Activated CD4-positive, alpha-beta T cell treated with anti-CD3 and anti-CD28 coated beads, Interleukin-2, Interleukin-6, amounts not matched to agents 100 ng/mL and 50 ng/mL, durations not matched to agents 16 hours and 8 hours (primary cell): ENCODE data around the gene DRICH1.
"Not testable (repeated sequence)": the region's sequence is repeated elsewhere in the genome, so short reads cannot be mapped to it uniquely, and the experiment has no call there.

Experiments used
- DNase-seq: peaks from one replicate; pipeline ENCODE4 v3.0.0-alpha.2; 2020

Gene DRICH1

DNA sequence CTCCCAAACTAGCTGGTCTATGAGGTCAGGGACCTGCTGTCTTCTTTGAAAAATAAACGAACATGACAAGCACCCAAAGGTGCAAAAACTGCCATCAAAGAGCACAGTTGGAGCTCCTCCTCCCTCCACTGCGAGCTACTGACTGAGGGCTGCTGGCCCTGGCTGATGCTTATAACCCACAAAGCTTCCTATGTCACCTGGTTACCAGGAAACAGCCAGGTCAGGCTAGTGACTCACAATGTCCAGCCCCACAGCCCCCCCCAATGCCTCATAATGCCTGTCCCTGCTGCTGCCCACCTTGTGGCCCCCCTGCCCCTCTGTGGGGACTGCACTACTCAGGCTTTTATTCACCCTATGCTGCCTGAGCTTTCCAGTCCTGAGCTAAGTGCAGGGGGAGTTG lies at the start of gene DRICH1:
TSS of gene DRICH1 (minus strand) at position 144 of the 400 bp plus-strand sequence. CDS start 298 bp downstream, outside the sequence.
- no peak for DNase-seq

DNA sequence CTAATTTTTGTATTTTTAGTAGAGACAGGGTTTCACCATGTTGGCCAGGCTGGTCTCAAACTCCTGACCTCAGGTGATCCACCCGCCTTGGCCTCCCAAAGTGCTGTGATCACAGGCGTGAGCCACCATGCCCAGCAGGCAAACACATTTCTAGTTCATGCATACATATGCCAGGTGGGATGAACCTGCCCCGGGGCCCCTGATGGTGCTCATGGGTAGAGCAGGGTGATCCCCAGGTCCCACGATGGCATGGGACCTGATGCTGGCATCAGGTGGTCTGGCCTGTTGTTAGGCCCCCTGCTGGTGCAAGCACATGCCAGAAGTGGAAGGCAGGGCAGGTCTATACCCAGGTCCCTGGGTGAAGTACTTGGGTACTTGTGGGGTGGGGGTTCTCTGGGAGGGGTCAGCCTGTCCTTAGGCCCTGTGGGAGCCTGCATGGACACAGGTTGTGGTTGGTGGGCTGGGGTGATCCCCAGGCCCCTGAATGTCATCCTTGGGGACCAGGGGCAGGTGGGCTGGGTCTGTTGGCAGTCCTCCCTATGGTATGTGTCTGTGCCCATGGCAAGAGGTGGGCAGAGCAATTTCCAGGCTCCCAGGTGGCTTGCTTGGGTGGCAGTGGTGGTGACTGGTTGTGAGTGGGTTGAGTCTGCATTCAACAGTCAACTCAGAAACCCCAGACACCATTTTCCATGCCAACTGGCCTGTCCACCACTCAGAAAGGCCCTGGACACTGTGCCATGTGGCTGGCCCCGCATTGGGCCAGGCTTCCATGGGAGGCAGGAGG lies 49.1 kb upstream of the DRICH1 start:
- no peak for DNase-seq

DNA sequence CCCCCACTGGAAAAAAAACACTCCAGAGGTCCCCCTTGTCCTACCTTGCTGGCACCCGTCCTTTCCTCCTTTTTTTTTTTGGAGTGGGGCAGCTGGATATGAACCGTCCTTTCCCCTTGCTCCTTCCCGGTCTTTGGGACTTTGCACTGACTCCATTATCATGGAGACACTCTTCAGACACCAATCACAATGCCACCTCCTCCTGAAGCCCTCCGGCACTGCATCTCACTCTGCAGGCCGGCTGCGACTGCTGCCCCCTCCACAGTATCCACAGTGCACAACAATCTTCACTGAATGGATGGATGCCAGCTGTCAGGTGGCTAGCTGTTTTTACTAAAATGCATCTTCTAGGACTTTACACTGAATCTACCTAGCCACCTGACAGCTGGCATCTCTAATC lies 46.0 kb upstream of the DRICH1 start:
- no peak for DNase-seq

GRCh38 chr22:23677701-23677995 lies 45.5 kb upstream of the DRICH1 start:
- DNase-seq: no peak

- not testable (repeated sequence) for DNase-seq
Measured at GRCh38 chr22:23676841-23677700, 45.0 kb upstream of the DRICH1 start.

GRCh38 chr22:23675502-23676415 lies 43.6 kb upstream of the DRICH1 start:
- peak; percentile 24 for DNase-seq

- not testable (repeated sequence) for DNase-seq
Measured at GRCh38 chr22:23674886-23675501, 42.9 kb upstream of the DRICH1 start.

DNA sequence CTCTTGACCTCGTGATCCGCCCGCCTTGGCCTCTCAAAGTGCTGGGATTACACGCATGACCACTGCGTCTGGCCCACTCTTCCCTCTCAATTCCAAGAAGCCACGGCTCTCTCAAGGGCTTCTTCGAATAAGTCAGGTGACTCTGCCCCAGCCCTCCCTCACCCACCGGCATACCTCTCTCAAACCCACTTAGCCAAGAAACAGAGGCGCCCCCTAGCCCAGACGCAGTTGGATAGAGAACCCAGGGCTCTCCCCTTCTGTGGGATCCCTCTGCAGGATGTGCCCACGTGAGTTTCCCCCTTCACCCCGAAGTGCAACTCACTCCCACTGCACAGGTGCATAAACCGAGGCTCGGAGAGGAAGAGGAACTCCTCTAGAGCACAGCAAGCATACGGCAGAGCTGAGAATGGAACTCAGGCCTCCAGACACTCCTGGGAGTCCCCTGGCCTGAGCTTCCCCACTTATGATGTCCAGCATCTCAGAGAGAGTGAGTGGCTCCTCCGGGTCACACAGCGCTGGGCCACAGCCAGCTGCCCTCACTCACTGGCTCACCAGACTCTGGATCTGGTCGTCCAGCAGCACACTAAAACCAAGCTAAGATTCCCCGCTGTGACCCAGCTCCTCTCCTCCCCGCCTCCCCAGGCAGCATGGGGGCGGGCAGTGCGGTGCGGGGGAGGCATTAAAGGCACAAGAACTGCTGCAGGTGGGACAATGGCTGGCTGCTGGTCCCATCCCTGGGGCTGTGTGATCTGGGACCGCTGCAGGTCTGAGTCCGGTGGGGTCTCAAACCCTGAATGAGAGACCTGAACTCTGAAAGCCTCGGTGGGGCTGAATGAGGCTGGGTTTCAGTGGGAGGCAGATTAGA lies 41.9 kb upstream of the DRICH1 start:
- no peak for DNase-seq

DNA sequence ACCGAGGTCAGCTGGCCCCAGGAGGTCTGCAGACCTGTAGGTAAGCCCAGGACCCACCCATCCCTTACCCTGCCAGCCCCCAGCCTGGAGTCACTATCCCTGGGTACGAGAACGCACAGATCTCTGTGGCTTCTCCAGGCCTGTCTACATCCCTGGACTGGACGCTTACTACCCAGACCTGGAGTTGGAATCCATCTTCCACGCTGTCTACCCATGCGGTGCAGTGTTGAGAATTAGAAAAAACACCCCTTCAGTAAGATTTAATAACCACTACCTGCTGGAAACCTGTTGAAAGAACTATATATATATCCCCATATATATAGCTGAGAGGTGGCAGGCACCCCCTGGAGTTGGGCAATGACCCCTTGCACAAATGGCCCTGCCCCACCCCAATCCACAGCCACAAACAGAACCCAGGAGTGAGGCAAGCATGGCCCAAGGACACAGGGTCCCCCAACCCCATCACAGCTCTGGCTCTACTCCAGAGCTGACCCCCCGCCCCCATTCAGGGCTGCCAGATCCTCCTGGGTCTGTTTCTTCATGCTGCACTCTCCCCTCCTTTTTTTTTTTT lies 41.0 kb upstream of the DRICH1 start:
- DNase-seq: no peak

DNA sequence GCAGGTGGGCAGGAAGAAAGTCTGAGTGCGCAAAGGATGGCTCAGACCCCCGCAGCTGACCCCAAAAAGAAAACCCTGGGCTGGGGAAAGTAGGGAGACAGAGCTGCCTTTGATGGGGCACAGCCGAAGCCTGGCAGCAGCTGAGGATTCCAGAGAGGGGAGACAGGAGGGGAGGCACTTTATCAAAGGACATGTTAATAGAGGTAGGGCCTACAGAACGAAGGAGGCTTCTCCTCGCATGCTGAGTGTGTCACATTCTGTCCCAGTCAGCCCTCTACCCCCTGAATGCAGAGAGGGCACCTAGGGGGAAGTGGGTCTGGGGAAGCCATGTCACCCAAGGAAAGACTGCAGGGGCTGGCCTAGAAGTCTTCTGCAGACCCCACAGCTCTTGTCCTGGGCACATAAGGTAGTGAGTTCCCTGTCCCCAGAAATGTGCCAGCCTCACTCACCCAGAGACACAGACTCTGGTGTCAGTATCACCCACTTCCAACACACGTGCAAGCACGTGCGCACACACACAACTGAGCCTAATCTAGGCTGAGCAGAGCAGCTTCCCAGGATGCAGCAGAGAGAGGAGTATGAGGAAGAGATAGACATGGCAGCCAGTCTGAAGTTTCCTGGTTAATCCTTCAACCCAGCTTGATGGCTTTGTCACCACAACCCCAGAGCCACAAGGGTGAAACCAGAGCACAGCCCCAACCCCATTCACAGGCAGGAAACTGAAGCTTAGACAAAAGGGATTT lies 40.4 kb upstream of the DRICH1 start:
- DNase-seq: not testable (repeated sequence)

GRCh38 chr22:23671387-23671786 lies 39.3 kb upstream of the DRICH1 start:
- DNase-seq: not testable (repeated sequence)

- DNase-seq: no peak
Measured at GRCh38 chr22:23670378-23671295, 38.5 kb upstream of the DRICH1 start.

GRCh38 chr22:23660381-23660780 lies 28.3 kb upstream of the DRICH1 start:
- not testable (repeated sequence) for DNase-seq

GRCh38 chr22:23657727-23658126 lies 25.6 kb upstream of the DRICH1 start:
- DNase-seq: no peak

DNA sequence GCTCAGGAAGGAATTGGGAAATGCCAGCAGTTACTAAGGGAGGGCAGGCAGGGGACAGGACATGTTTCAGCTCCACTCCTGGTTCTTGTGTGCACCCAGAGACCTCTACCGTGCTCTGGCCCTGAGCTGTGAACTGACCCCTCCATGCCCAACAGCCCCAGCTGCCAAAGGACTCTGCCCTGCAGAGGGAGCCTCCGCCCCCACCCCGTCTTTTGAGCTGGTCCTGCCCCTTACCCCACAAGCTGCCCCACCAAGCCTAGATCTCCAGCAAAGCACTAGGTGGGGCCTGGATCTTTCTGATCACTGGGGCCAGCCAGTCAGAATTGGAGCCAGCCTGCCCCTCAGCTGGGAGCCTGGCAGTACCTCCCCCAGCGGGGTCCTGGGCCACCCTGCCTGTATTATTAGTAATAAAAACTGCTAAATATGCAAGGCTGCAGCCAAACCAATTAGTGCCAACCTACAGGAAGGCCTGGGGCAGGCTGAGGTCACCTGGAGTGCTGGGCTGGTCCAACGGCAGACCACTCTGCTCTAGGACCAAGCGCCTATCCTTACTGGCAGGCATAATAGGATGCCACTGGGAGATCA lies 23.9 kb upstream of the DRICH1 start:
- no peak for DNase-seq

- DNase-seq: no peak
Measured at GRCh38 chr22:23652711-23653110, 20.6 kb upstream of the DRICH1 start.

GRCh38 chr22:23652286-23652685 lies 20.2 kb upstream of the DRICH1 start:
- no peak for DNase-seq

GRCh38 chr22:23651676-23652075 lies 19.6 kb upstream of the DRICH1 start:
- DNase-seq: no peak

- DNase-seq: no peak
Measured at GRCh38 chr22:23649071-23649501, 17.0 kb upstream of the DRICH1 start.
